Keratinocyte (primary cell): ENCODE data around the gene HECTD4. TPM values are rescaled to one million over a fixed set of nuclear protein-coding genes. Genes with fewer than 3 reads are reported as not detected.

Experiments
- DNase-seq: peaks from one replicate; pipeline ENCODE4 v3.0.0-alpha.2; 2011; ENCODE audit warnings: low read depth, missing footprints, low spot score
- FAIRE-seq: peaks from 2 replicates; lab custom pipeline; 2011; peaks lifted over from hg19 to GRCh38; lab: Jason Lieb, UNC
- H2AFZ ChIP-seq: 2 replicates; pipeline ENCODE4 v1.6.0; 2012; ENCODE audit warnings: low read length, control low read depth, inconsistent platforms; ENCODE audit not compliant: control insufficient read depth
- H3K27ac ChIP-seq: 2 replicates; pipeline ENCODE4 v1.5.1; 2011; ENCODE audit warnings: low read length; ENCODE audit not compliant: control insufficient read depth, insufficient read depth
- H3K27me3 ChIP-seq: 3 replicates; pipeline ENCODE4 v1.6.0; 2011; ENCODE audit warnings: low read length; ENCODE audit not compliant: control insufficient read depth, insufficient read depth; ENCODE audit errors: extremely low read depth
- H3K36me3 ChIP-seq, 2 experiments: 2 replicates in 1 of 2; 3 replicates in 1 of 2; pipeline ENCODE4 v1.5.1; 2011; ENCODE audit warnings: low read length in 2 of 2, mild to moderate bottlenecking in 1 of 2; ENCODE audit not compliant: control insufficient read depth in 2 of 2, insufficient read depth in 2 of 2; ENCODE audit errors: extremely low read depth in 1 of 2
- H3K4me1 ChIP-seq: 3 replicates; pipeline ENCODE4 v1.5.1; 2011; ENCODE audit warnings: low read length; ENCODE audit not compliant: control insufficient read depth, insufficient read depth; ENCODE audit errors: extremely low read depth
- H3K4me2 ChIP-seq: 3 replicates; pipeline ENCODE4 v1.6.0; 2011; ENCODE audit warnings: low read depth, low read length; ENCODE audit not compliant: control insufficient read depth, insufficient read depth; ENCODE audit errors: extremely low read depth
- H3K4me3 ChIP-seq, 3 experiments: fragments of 200-600 bp in 1 of 3; sonication (generic) in 1 of 3; 2 replicates in 2 of 3; 3 replicates in 1 of 3; pipeline ENCODE4 v1.5.1; 2011 to 2016; ENCODE audit warnings: low read length in 3 of 3, mild to moderate bottlenecking in 3 of 3, control low read depth in 2 of 3, inconsistent platforms in 1 of 3, low read depth in 1 of 3, mixed read lengths in 1 of 3, mixed run types in 1 of 3, moderate library complexity in 1 of 3; ENCODE audit not compliant: control insufficient read depth in 2 of 3, insufficient read depth in 2 of 3; ENCODE audit errors: extremely low read depth in 1 of 3
- H3K79me2 ChIP-seq: 2 replicates; pipeline ENCODE4 v1.6.0; 2012; ENCODE audit warnings: low read length; ENCODE audit not compliant: control insufficient read depth, insufficient read depth
- H3K9ac ChIP-seq: 3 replicates; pipeline ENCODE4 v1.6.0; 2011; ENCODE audit warnings: low read length; ENCODE audit not compliant: control insufficient read depth, insufficient read depth; ENCODE audit errors: extremely low read depth
- H3K9me1 ChIP-seq: 3 replicates; pipeline ENCODE4 v1.6.0; 2011; ENCODE audit warnings: low read length; ENCODE audit not compliant: control insufficient read depth, insufficient read depth; ENCODE audit errors: extremely low read depth
- H3K9me3 ChIP-seq: 2 replicates; pipeline ENCODE4 v1.5.1; 2012; ENCODE audit warnings: low read depth, low read length; ENCODE audit not compliant: control insufficient read depth
- H4K20me1 ChIP-seq: 3 replicates; pipeline ENCODE4 v1.6.0; 2011; ENCODE audit warnings: low read length; ENCODE audit not compliant: control insufficient read depth, insufficient read depth; ENCODE audit errors: extremely low read depth
- EZH2 ChIP-seq: IDR thresholded peaks from one replicate; pipeline ENCODE4 v1.6.1; 2012; ENCODE audit warnings: inconsistent platforms, mild to moderate bottlenecking, low read length, moderate library complexity
- dilution Hi-C: fragments of 300-500 bp; cut with MboI; formaldehyde crosslinking; loops from one replicate; pipeline ENCODE4 v1.7.0; 2020; ENCODE audit warnings: low sequenced_read_pairs; ENCODE audit not compliant: extremely low pct_ligation_motif_present
- polyA plus RNA-seq, 5 experiments: library from polyadenylated mRNA; depleted of rRNA in 3 of 5; stranded (reverse) in 3 of 5; stranded (forward) in 1 of 5; unstranded in 1 of 5; fragments of >200 nt; gene quantifications; 1 replicate in 1 of 5; 2 replicates in 3 of 5; 3 replicates in 1 of 5; pipeline versions ENCODE4 v1.2.1 to v1.2.3, GENCODE V29; 2011 to 2012; ENCODE audit warnings: missing spikeins in 2 of 5, low read depth in 1 of 5, low replicate concordance in 1 of 5
- TF ChIP-seq, protein P1 (sequence below), 3 experiments: IDR thresholded peaks in 1 of 3; conservative IDR thresholded peaks in 1 of 3; optimal IDR thresholded peaks in 1 of 3; 2 replicates in 2 of 3; 3 replicates in 1 of 3; pipeline versions ENCODE3 to v1.5.1; 2011; ENCODE audit warnings: low read length in 3 of 3, mild to moderate bottlenecking in 3 of 3, moderate library complexity in 2 of 3, control low read depth in 1 of 3, inconsistent platforms in 1 of 3; ENCODE audit not compliant: insufficient read depth in 2 of 3; ENCODE audit errors: extremely low read depth in 1 of 3

The HECTD4 gene
- polyA plus RNA-seq, 1 donor (not counting 4 experiments of a cell fraction or from before 2014, with no cell fraction given): 7.5 TPM

- no peaks in the 10 kb centered on the region for H3K9me3 ChIP-seq
- H3K4me2 ChIP-seq: no peak overlapping the region
- no peaks in the 10 kb centered on the region for H3K4me1 ChIP-seq
- no peak overlapping the region for H3K4me3 ChIP-seq
- no peak for FAIRE-seq
- no peak for DNase-seq
- H3K27me3 ChIP-seq: no peaks in the 10 kb centered on the region
- no peaks in the 10 kb centered on the region for H3K9me1 ChIP-seq
- no peaks in the 10 kb centered on the region for H4K20me1 ChIP-seq
- TF ChIP-seq, protein P1, sequence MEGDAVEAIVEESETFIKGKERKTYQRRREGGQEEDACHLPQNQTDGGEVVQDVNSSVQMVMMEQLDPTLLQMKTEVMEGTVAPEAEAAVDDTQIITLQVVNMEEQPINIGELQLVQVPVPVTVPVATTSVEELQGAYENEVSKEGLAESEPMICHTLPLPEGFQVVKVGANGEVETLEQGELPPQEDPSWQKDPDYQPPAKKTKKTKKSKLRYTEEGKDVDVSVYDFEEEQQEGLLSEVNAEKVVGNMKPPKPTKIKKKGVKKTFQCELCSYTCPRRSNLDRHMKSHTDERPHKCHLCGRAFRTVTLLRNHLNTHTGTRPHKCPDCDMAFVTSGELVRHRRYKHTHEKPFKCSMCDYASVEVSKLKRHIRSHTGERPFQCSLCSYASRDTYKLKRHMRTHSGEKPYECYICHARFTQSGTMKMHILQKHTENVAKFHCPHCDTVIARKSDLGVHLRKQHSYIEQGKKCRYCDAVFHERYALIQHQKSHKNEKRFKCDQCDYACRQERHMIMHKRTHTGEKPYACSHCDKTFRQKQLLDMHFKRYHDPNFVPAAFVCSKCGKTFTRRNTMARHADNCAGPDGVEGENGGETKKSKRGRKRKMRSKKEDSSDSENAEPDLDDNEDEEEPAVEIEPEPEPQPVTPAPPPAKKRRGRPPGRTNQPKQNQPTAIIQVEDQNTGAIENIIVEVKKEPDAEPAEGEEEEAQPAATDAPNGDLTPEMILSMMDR (optimal IDR thresholded peaks at IDR 0.05 in 1 of 3, IDR thresholded peaks at IDR 0.05 in 1 of 3, conservative IDR thresholded peaks at IDR 0.05 in 1 of 3; ENCODE audit: extremely low read depth in 1 of 3, insufficient read depth in 2 of 3, low read length in 3 of 3): no peak
- no peak for TF ChIP-seq EZH2
- no peak overlapping the region for H2AFZ ChIP-seq
- peaks cover 7% of the 10 kb centered on the region for H3K79me2 ChIP-seq
- H3K27ac ChIP-seq: no peak overlapping the region
- H3K9ac ChIP-seq: no peak overlapping the region
- dilution Hi-C loops: no loop called here
- no peaks in the 10 kb centered on the region for H3K36me3 ChIP-seq
Measured at GRCh38 chr12:112413855-112414625, 31.8 kb upstream of the HECTD4 start.

GRCh38 chr12:112409906-112410244, 27.6 kb upstream of the HECTD4 start:
- dilution Hi-C loops: no loop called here
- peaks cover 27% of the 10 kb centered on the region for H3K79me2 ChIP-seq
- H3K9me1 ChIP-seq: peaks cover under 1% of the 10 kb centered on the region
- no peaks in the 10 kb centered on the region for H3K9me3 ChIP-seq
- peak overlapping the region; percentile 26 for H2AFZ ChIP-seq
- FAIRE-seq: no peak
- peaks cover 13 to 24% of the 10 kb centered on the region in 2 experiments for H3K36me3 ChIP-seq
- TF ChIP-seq EZH2: no peak
- TF ChIP-seq, protein P1 (optimal IDR thresholded peaks at IDR 0.05 in 1 of 3, IDR thresholded peaks at IDR 0.05 in 1 of 3, conservative IDR thresholded peaks at IDR 0.05 in 1 of 3; ENCODE audit: extremely low read depth in 1 of 3, insufficient read depth in 2 of 3, low read length in 3 of 3): no peak
- no peak overlapping the region for H3K9ac ChIP-seq
- H3K4me2 ChIP-seq: no peak overlapping the region
- H3K4me3 ChIP-seq: no peak overlapping the region
- peaks cover 14% of the 10 kb centered on the region for H3K4me1 ChIP-seq
- no peaks in the 10 kb centered on the region for H3K27me3 ChIP-seq
- no peak for DNase-seq
- H4K20me1 ChIP-seq: peaks cover 2% of the 10 kb centered on the region
- H3K27ac ChIP-seq: no peak overlapping the region
